ENCODE results near the gene EPHA3.

The EPHA3 gene

DNA sequence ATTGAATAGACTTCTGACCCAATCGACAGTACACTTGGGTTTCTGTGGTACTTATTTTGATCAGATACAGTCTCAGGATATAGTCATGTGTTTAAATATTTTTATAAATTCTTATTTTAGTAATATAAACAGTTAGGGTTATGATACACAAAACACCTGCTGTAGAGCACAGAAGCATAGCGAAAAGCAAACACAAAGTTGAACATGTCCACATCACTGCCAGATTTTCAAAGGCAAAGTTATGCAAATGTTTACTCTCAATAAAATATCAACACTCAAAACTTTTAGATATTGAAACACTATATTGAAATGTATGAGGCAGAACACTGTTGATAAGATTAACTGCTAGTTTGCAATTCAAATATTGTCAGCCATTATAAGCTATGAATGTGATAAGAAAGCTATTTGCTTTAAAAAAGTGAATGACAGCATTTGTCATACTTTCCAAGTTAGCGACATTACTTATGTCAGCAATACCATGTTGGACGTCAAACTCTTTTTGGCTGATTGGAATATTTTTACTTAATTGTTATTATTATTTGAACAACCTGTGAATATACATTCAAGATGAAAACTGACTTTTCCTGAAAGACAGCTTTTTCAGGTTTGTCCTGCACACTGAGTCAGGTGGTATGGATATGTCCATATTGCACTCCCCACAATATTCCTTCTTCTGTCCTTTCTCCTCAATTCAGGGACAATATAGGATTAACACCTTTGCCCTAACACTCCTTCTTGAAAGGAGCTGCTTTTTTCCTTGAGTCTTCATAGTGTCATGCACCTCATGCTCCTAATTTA, 367.1 kb downstream of the EPHA3 start:
- DNase-seq = no peak

DNA sequence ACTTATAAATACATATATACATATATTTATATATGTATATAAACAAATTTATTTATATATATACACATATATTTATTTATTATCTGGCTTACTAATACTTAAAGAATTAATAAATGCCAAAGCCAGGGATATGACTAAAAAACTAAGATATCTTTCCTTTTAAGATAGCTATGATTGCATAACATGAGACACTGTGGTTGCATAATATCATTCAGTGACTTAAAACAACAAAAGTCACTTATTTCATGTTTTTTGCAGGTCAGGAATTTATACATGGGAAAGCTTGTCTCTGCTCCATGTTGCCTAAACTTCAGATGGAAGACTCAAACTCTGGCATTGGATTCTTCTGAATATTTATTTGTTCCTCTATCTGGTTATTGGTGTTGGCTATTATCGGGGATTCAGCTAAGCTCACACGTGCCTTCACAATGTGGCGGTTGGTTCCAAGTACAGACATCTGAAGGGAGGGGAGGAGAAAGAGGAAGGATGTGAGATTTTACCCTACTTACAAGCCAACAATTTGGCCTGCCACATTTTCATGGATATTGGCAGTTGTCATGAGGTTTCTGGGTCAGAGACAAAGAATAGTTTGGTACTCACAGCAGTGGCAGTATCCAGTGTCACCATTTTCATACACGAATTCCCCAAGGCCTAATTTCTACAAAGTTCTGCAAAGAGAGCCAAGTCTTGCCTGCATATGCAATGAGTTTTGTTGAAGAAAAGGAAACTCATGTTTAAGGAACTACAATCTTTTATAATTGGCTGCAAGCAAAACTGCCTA, 381.6 kb downstream of the EPHA3 start:
- no peak for DNase-seq

DNA sequence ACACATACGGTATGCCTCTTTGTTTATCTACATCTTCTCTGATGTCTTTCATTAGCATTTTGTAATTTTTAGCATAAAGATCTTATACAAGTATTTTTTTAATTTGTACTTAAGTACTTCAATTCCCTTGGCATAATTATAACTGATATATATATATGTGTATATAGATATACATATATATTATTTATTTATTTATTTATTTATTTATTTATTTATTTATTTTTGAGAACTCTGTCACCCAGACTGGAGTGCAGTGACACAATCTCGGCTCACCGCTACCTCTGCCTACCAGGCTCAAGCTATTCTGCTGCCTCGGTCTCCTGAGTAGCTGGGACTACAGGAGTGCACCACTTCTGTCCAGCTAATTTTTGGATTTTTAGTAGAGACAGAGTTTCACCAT, 382.7 kb downstream of the EPHA3 start:
- DNase-seq = no peak

DNA sequence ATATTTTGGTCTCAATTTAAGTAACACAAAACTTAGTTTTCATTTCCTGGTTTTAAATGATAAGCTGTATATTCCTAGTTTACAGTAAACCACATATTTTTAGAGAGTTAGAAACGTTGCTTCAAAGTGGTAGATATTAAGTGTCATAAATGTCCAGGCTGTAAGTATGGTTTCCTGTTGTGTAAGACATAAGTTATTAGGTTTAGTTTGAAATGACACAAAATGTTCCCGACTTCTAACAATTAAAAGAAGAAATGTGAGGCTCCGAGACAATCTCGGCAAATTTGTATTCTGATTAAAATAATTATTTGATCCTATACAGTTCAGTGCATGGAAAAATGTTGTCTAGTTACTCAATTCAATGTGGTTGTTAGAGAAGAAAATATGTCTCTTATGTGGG, 387.3 kb downstream of the EPHA3 start:
- no peak for DNase-seq

DNA sequence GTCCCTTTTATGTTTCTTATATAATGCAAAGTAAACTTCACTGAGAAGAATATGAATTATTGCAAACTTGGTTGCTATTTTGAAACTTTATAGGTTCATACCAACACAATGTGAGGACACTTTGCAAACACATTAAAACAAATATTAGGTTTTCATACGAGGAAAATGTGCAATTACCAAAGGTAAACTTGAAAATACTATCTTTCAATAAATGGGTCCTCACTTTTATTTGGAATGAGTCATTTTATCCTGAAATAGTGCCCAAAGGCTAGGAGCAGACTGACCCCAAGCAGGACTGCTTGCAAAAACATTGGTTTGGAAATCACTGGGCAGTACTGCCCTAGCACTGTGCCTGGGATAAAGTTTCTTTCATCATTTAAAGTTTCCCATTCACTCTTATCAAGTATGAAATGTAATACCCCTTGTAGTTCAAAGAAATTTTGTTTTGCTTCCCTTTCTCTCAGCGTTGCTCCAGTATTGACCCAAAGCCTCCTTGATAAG, 396.5 kb downstream of the EPHA3 start:
- DNase-seq = no peak

DNA sequence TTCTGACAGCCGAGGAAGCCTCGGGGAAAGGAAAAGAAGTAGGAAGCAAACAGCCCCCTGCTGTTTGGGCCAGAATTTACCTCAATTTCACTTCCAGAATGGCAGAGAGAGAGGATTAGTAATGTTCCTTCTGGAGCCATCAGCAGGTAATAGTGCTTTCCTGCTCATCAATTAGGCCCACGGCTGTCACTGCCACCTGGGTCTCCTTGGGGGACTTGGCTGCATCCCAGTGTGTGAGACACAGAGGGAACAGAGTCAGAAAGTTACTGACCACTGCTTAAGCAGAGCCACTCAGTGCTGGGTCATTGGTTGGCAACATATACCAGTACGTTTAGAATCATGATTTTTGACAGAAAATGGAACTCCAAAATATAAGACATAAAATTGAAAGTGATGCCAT, 397.0 kb downstream of the EPHA3 start:
- no peak for DNase-seq

DNA sequence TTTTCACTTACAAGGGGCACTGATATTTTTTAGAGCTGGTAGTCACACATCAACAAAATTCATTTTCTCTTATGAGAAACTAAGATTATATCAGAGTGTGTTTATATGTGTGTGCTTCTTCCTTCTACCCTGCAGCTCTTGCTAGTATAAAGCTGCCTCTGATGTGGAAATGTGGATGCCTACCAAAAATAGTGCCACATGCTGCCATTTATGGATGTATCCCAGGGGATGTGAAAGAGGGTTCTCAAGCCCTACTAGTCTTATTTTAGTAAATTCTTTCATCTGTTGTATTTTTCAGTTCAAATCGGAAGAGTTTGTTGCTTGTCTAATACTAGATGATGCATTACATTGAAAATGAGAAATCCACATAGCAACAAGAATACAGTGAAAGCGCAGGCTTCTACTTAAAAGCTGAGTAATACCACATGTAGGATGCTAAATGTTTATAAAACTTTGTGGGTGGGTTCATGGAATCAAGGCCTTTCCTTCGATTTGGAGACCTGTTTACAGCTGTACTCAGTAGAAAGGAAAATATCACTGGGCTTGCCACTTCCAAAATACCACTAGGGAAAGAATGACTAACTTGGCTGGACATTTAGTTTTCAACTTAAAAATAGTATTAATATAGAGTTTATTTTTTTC, 399.2 kb downstream of the EPHA3 start:
- DNase-seq = no peak

DNA sequence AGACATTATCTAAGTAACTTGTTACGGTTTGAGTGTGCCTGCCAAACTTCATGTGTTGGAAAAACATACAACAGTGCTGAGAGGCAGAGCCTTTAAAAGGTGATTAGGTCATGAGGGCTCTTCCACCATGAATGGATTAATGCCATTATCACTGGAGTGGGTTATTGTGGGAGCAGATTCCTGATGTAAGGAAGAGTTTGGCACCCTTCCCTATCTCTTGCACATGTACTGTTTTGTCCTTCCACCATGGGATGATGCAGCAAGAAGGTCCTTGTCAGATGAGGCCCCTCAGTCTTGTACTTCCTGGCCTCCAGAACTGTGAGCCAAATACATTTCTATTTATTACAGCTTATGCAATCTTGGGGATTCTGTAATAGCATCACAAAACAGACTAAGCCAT, 413.9 kb downstream of the EPHA3 start:
- DNase-seq = no peak

DNA sequence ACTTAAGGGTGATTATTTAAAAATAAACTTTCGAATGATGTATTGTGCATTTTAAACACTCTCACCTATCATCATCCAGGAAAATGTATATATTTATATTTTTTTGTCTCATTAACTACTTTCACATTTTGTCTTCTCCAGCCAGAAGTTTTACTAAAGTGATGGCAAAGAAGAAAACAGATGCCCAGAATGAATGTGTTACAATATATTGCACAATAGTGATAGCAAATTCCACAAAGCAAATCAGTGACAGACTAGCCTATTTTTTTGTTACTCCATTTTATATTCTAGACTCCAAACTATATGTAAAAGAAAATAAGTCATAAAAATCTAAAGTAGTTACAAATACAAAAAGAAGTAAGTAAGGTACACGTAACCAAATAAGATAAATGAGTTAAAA, 414.7 kb downstream of the EPHA3 start:
- no peak for DNase-seq

DNA sequence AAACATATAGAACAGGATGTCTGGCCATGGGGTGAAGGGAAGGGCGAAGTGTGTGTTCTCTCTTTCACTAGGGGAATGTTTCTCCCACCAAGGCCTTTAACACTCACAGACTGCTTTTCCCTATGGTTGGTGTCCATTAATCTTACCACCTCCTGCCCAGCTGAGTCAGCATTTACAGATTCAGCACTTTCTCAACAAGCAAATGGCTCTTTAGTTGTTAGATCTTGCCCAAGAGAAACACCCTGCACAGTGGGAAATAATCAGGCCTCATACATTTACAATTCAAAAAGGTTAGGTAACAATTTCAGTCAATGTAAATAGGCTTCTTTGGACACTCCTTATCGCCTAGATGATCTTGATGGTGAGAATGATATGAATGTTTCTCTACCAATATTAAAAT, 418.2 kb downstream of the EPHA3 start:
- no peak for DNase-seq

DNA sequence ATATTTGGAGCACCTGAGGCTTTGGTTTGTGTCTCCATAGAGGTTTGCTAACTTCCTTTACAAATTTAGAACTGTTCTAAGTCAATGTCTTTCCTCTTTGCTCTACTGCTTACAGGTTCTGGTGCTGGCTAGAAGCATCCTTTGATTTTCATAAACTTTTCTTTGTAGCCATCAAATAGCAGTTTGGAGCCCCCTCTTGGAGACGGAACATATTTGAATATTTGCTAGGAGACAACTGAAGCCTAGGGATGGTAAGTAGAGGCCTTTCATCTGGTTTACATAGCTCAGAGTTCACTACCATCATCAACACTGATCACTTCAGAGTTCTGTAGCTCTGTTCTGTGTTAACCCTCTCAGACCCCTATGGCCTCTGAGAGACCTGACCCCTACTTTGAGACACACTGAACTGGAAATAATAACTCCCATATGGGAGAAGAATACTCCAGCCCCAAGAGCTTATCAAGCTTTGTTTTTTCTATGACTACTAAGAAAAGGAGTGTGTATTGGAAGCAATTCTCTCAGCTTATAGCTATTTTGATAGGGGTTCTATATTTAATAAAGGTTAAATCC, 420.4 kb downstream of the EPHA3 start:
- no peak for DNase-seq

Measured in stimulated activated naive CD4-positive, alpha-beta T cell treated with Interleukin-2 at 50 U/mL for 16 hours (primary cell).